Upper lobe of left lung (tissue), 4 donors: ENCODE results near the gene RFTN1.

Experiments used
- POLR2A ChIP-seq, 4 donors: fragments of 450-650 bp; IDR thresholded peaks; one replicate each; pipeline ENCODE4 v1.5.1; 2016 to 2017; ENCODE audit warnings: antibody characterized with exemption in 4 of 4, mild to moderate bottlenecking in 2 of 4
- TF ChIP-seq, protein P1 (sequence below), 6 experiments: fragments of 450-650 bp in 4 of 6; fragments of 200-600 bp in 2 of 6; sonication (generic) in 2 of 6; IDR thresholded peaks; one replicate each; pipeline ENCODE4 v1.5.1; 2016 to 2019; ENCODE audit warnings: antibody characterized with exemption in 6 of 6

DNA sequence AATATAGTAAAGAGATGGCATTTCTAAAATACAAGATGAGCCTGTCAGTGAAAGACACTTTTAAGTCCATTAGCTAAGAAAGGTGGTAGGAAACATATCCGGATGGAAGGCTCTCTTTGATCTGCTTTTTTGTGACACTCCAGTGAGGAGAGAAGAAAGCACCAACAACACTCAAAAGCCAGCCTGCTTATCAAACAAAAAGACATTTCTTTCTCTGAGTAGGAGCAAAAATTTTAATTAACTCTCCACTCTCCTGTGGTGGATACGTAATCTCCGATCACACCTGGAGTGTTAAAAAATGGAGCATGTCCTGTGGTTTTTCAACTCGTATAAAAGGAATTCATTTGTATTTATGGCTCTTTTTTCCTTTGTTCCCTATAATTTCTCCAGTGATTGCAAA is 183.1 kb downstream of the RFTN1 start:
- TF ChIP-seq, protein P1, sequence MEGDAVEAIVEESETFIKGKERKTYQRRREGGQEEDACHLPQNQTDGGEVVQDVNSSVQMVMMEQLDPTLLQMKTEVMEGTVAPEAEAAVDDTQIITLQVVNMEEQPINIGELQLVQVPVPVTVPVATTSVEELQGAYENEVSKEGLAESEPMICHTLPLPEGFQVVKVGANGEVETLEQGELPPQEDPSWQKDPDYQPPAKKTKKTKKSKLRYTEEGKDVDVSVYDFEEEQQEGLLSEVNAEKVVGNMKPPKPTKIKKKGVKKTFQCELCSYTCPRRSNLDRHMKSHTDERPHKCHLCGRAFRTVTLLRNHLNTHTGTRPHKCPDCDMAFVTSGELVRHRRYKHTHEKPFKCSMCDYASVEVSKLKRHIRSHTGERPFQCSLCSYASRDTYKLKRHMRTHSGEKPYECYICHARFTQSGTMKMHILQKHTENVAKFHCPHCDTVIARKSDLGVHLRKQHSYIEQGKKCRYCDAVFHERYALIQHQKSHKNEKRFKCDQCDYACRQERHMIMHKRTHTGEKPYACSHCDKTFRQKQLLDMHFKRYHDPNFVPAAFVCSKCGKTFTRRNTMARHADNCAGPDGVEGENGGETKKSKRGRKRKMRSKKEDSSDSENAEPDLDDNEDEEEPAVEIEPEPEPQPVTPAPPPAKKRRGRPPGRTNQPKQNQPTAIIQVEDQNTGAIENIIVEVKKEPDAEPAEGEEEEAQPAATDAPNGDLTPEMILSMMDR (IDR thresholded peaks at IDR 0.05) = no peak
- no peak for TF ChIP-seq POLR2A (IDR thresholded peaks at IDR 0.05)
